Right ventricle myocardium superior (tissue), 1 donor: ENCODE data around the gene DNAJC8. TPM values are rescaled to one million over a fixed set of nuclear protein-coding genes. Genes with fewer than 3 reads are reported as not detected.

Source experiments
- ATAC-seq: fragments of 200-7000 bp; cut with Tn5 transposase; one replicate; pipeline ENCODE4 v1.9.1; 2020; ENCODE audit warnings: mild to moderate bottlenecking; ENCODE audit not compliant: poor library complexity
- DNase-seq: peaks from one replicate; pipeline ENCODE4 v3.0.0-alpha.2; 2020
- intact Hi-C: fragments of 100-400 bp; cut with DNase I; formaldehyde crosslinking; loops from one replicate; pipeline ENCODE4 v1.11.2; 2022
- total RNA-seq: library from RNA; stranded (reverse); fragmentation: NEBNext Ultra II Directional; extraction: Animal tissue kit (Norgen Biotek cat#: 25700); gene quantifications from one replicate; pipeline ENCODE4 v1.2.1, GENCODE V29; 2021
- donor health status: DM: no; HTN: yes; CAD: no; lungs with severe emphysema.

Gene DNAJC8
- total RNA-seq, 1 donor from 2014 or later: 54.9 TPM

GRCh38 chr1:28258628-28259251 lies 25.9 kb upstream of the DNAJC8 start:
- ATAC-seq: no peak
- no peak for DNase-seq
- intact Hi-C loops: no loop called here

GRCh38 chr1:28257736-28258135 lies 24.9 kb upstream of the DNAJC8 start:
- no peak for DNase-seq
- intact Hi-C loops: no loop called here
- no peak for ATAC-seq

GRCh38 chr1:28256197-28256827 lies 23.5 kb upstream of the DNAJC8 start:
- ATAC-seq (no peak), DNase-seq (no peak)
- intact Hi-C loops: no loop called here

- no peak for ATAC-seq
- intact Hi-C loops: no loop called here
- DNase-seq: no peak
These were observed 17.1 kb upstream of the DNAJC8 start for GRCh38 chr1:28249866-28250295.

- intact Hi-C loops: no loop called here
- DNase-seq (peak; percentile 81), ATAC-seq (peak; percentile 38)
These were observed 16.4 kb upstream of the DNAJC8 start for GRCh38 chr1:28249013-28249865.

GRCh38 chr1:28248273-28249012 lies 15.6 kb upstream of the DNAJC8 start:
- ATAC-seq: peak; percentile 72
- DNase-seq: peak; percentile 88
- intact Hi-C loops: no loop called here

GRCh38 chr1:28247612-28248272 lies 14.9 kb upstream of the DNAJC8 start:
- intact Hi-C loops: no loop called here
- DNase-seq (no peak), ATAC-seq (no peak)

GRCh38 chr1:28246427-28246832 lies 13.6 kb upstream of the DNAJC8 start:
- intact Hi-C loops: no loop called here
- ATAC-seq: no peak

GRCh38 chr1:28244549-28245251 lies 11.9 kb upstream of the DNAJC8 start:
- ATAC-seq: peak; percentile 42
- intact Hi-C loops: no loop called here
- DNase-seq: no peak

More at GRCh38 chr1:28246427-28246832, 13.6 kb upstream of the DNAJC8 start:
- DNase-seq: no peak

- intact Hi-C loops: no loop called here
- DNase-seq (no peak), ATAC-seq (no peak)
These were observed 11.0 kb upstream of the DNAJC8 start for GRCh38 chr1:28243685-28244311.

GRCh38 chr1:28241638-28242241 lies 8.9 kb upstream of the DNAJC8 start:
- intact Hi-C loops: no loop called here
- ATAC-seq (no peak), DNase-seq (no peak)

GRCh38 chr1:28240024-28240423 lies 7.2 kb upstream of the DNAJC8 start:
- ATAC-seq (no peak), DNase-seq (no peak)
- intact Hi-C loops: no loop called here

GRCh38 chr1:28239004-28239403 lies 6.2 kb upstream of the DNAJC8 start:
- intact Hi-C loops: no loop called here
- no peak for DNase-seq
- ATAC-seq: no peak

- DNase-seq (no peak), ATAC-seq (peak; percentile 4)
- intact Hi-C loops: no loop called here
These were observed 4.0 kb upstream of the DNAJC8 start for GRCh38 chr1:28236656-28237322.

GRCh38 chr1:28235755-28236655 lies 3.2 kb upstream of the DNAJC8 start, which contains the start of gene ATP5IF1:
Gene ATP5IF1 (plus strand): TSS chr1:28236124. CDS start chr1:28236184, 60 bp downstream.
- ATAC-seq (peak; percentile 93), DNase-seq (peak; percentile 98)
- intact Hi-C loops: no loop called here

GRCh38 chr1:28233264-28233606 lies 406 bp upstream of the DNAJC8 start:
- DNase-seq (no peak), ATAC-seq (no peak)
- intact Hi-C loops: no loop called here
